Pancreas (tissue), 10 donors: ENCODE measurements around the gene P4HA3. TPM values are rescaled to one million over a fixed set of nuclear protein-coding genes. Genes with fewer than 3 reads are reported as not detected.
A peak's percentile ranks its signal among the peaks of the same experiment; 100 is the strongest.

Experiments used
- ATAC-seq, 4 donors: fragments of 200-7000 bp; cut with Tn5 transposase; one replicate each; pipeline versions ENCODE4 v1.8.0 to v1.9.1; 2020; ENCODE audit warnings: mild to moderate bottlenecking in 4 of 4, moderate library complexity in 4 of 4
- DNase-seq, 6 donors: peaks; one replicate each; pipeline ENCODE4 v3.0.0-alpha.2; 2020
- FAIRE-seq: peaks from 2 replicates; lab custom pipeline; 2012; peaks lifted over from hg19 to GRCh38; lab: Jason Lieb, UNC
- H3K27ac ChIP-seq, 4 donors: fragments of 200-600 bp; sonication (generic); 1 replicate in 3 of 4; 2 replicates in 1 of 4; pipeline versions ENCODE4 v1.5.0 to v1.8.0; 2020
- H3K27me3 ChIP-seq, 4 donors: fragments of 200-600 bp; one replicate each; pipeline ENCODE4 v1.8.0; 2021
- H3K36me3 ChIP-seq, 3 donors: fragments of 200-600 bp; sonication (generic) in 1 of 3; one replicate each; pipeline versions ENCODE4 v1.5.0 to v1.8.0; 2020 to 2021
- H3K4me1 ChIP-seq, 3 donors: fragments of 200-600 bp; one replicate each; pipeline ENCODE4 v1.8.0; 2021
- H3K4me3 ChIP-seq, 4 donors: fragments of 200-600 bp; sonication (generic) in 2 of 4; one replicate each; pipeline versions ENCODE4 v1.5.0 to v1.8.0; 2020 to 2021
- H3K9me3 ChIP-seq, 4 donors: fragments of 200-600 bp; one replicate each; pipeline ENCODE4 v1.8.0; 2021
- CTCF ChIP-seq, 4 donors: fragments of 200-600 bp; sonication (generic) in 3 of 4; IDR thresholded peaks; one replicate each; pipeline versions ENCODE4 v1.5.0 to v1.8.0; 2021; ENCODE audit warnings: antibody characterized with exemption in 4 of 4
- WGBS, 2 donors: extraction: QIAGEN DNeasy Blood & Tissue Kit; methylation state at CpG; one replicate each; pipeline ENCODE4 v1.1.7; 2013; 5-methylcytosine and 5-hydroxymethylcytosine counted together
- intact Hi-C, 3 donors: fragments of 100-400 bp; cut with DNase I; formaldehyde crosslinking; loops; one replicate each; pipeline versions ENCODE4 v1.11.1 to v1.14.2; 2022
- polyA plus RNA-seq, 2 donors: library from polyadenylated mRNA; stranded (reverse); fragments of 200-250 nt; gene quantifications; one replicate each; pipeline ENCODE4 v1.2.3, GENCODE V29; 2013
- total RNA-seq, 6 donors: library from RNA; stranded (reverse); fragmentation: NEBNext Ultra II Directional in 4 of 6; extraction: Animal tissue kit (Norgen Biotek cat#: 25700) in 4 of 6; gene quantifications; one replicate each; pipeline versions ENCODE4 v1.2.1 to v1.2.4, GENCODE V29; 2021 to 2023
- donor health status: healthy with polysubstance abuse.
- donor health status: DM: no; HTN: no; CAD: no; lungs with moderate emphysema.
- donor health status: DM: no; HTN: no; CAD: no.
- donor health status: control.
- donor health status: control.
- donor health status: Bipolar disorder and iron deficiency.
- donor health status: DM: yes; HTN: yes; CAD: no.
- donor health status: DM: no; HTN: no; CAD: no.
- donor health status: DM: no; HTN: no; CAD: no.
- donor health status: DM: yes; HTN: yes; CAD: no.

Gene P4HA3
- total and polyA plus RNA-seq, 8 donors: 0.19 to 0.94 (median 0.38) TPM; not detected in 3

GRCh38 chr11:74283580-74284180 lies 27.8 kb downstream of the P4HA3 start:
- H3K4me1 ChIP-seq: no peaks in the 10 kb centered on the region
- no peak overlapping the region for H3K27ac ChIP-seq
- H3K27me3 ChIP-seq: no peaks in the 10 kb centered on the region
- TF ChIP-seq CTCF (IDR thresholded peaks at IDR 0.05): no peak
- no peak overlapping the region for H3K4me3 ChIP-seq
- FAIRE-seq (no peak), ATAC-seq (peak; percentile 61 to 87 (median 66)), DNase-seq (no peak)
- no peaks in the 10 kb centered on the region for H3K36me3 ChIP-seq
- no peaks in the 10 kb centered on the region for H3K9me3 ChIP-seq
- intact Hi-C loops: no loop called here
- 63 to 69% methylated on average over 3 of the region's 3 CpGs for WGBS, 2 donors

GRCh38 chr11:74282914-74283371 lies 28.5 kb downstream of the P4HA3 start:
- no peak for ATAC-seq
- no peaks in the 10 kb centered on the region for H3K4me1 ChIP-seq
- no peak overlapping the region for H3K27ac ChIP-seq
- H3K9me3 ChIP-seq: no peaks in the 10 kb centered on the region
- no peak overlapping the region for H3K4me3 ChIP-seq
- no peaks in the 10 kb centered on the region for H3K27me3 ChIP-seq
- TF ChIP-seq CTCF (IDR thresholded peaks at IDR 0.05): no peak
- no peak for FAIRE-seq
- no peak for DNase-seq
- H3K36me3 ChIP-seq: no peaks in the 10 kb centered on the region
- 64 to 78% methylated on average over 5 of the region's 5 CpGs for WGBS, 2 donors
- intact Hi-C loops: no loop called here

GRCh38 chr11:74282421-74282820 lies 29.0 kb downstream of the P4HA3 start:
- ATAC-seq (no peak), DNase-seq (no peak), FAIRE-seq (no peak)
- TF ChIP-seq CTCF (IDR thresholded peaks at IDR 0.05): no peak
- H3K36me3 ChIP-seq: no peaks in the 10 kb centered on the region
- WGBS, 2 donors: 89 to 93% methylated on average over 3 of the region's 3 CpGs
- H3K9me3 ChIP-seq: no peaks in the 10 kb centered on the region
- no peaks in the 10 kb centered on the region for H3K4me1 ChIP-seq
- intact Hi-C loops: no loop called here
- H3K27me3 ChIP-seq: no peaks in the 10 kb centered on the region
- no peak overlapping the region for H3K27ac ChIP-seq
- no peak overlapping the region for H3K4me3 ChIP-seq

GRCh38 chr11:74280494-74280893 lies 30.9 kb downstream of the P4HA3 start:
- H3K27ac ChIP-seq: no peak overlapping the region
- DNase-seq (no peak), ATAC-seq (no peak), FAIRE-seq (no peak)
- no peak overlapping the region for H3K4me3 ChIP-seq
- no peaks in the 10 kb centered on the region for H3K4me1 ChIP-seq
- no peak for TF ChIP-seq CTCF (IDR thresholded peaks at IDR 0.05)
- H3K9me3 ChIP-seq: no peaks in the 10 kb centered on the region
- H3K36me3 ChIP-seq: no peaks in the 10 kb centered on the region
- no peaks in the 10 kb centered on the region for H3K27me3 ChIP-seq
- intact Hi-C loops: no loop called here

- ATAC-seq (no peak), DNase-seq (no peak), FAIRE-seq (no peak)
- Histone ChIP-seq H3K4me3 (no peak overlapping the region), H3K36me3 (no peaks in the 10 kb centered on the region), H3K9me3 (no peaks in the 10 kb centered on the region), H3K27me3 (no peaks in the 10 kb centered on the region), H3K27ac (no peak overlapping the region), H3K4me1 (no peaks in the 10 kb centered on the region)
- intact Hi-C loops: no loop called here
- no peak for TF ChIP-seq CTCF (IDR thresholded peaks at IDR 0.05)
- WGBS, 2 donors: 74 to 75% methylated on average over 5 of the region's 5 CpGs
Observed at GRCh38 chr11:74279256-74279655, 32.2 kb downstream of the P4HA3 start.
